Central memory CD4-positive, alpha-beta T cell (primary cell): ENCODE measurements around the gene ANKRD62.
"Not testable (repeated sequence)": the region's sequence is repeated elsewhere in the genome, so short reads cannot be mapped to it uniquely, and the experiment has no call there.

ENCODE experiments used
- DNase-seq: peaks from one replicate; pipeline ENCODE4 v3.0.0; 2022

Gene ANKRD62

DNA sequence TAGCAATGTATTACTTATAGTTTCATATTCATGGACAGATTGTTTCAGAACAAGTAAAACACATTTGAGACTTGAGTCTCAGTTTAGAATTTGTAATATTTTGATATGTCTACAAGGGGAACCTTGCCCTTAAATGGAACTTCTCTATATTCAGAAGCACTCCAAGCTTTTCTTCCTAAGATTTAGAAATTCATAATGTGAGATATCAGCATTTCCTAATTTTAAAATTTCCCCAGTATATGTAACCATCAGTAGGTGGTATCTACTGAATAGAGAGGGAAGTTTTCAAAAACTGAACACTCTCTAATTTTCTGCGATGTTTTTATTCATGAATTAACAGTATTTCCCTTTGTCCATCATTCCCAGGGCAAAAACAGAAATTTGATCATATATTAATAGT is 7.6 kb downstream of the ANKRD62 start:
- DNase-seq, result no peak

DNA sequence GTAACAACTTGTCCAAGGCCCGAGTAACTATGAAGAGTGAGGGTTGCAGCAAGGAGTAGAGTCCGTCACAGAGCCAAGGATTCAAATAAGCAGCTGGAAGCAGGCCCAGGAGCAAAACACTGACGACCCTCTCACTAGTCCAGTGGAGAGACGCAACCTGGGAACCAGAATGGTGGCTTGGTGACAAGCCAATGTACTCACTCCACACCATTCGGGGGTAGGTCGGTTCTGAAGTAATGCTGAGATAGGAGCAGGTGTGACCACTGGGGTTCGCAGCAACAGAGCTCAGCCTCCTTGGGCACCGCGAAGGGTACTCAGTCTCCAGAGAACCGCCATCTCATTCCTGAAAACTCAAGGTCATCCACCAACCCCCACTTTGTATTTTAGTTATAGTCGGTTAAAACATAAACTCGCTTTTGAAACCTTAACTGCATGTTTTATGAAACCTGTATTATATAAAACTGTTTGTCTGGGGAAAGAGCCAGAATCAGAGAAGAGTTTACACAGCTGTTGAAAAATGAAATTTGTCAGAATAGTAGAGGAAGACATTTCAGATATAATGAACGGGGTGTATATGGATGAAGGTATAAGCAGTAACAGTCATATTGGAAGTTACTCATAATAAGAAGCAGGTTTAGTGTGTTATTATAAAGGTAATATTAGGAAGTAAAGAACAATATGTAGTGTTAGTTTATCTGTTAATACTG is 8.6 kb downstream of the ANKRD62 start:
- no peak for DNase-seq

DNA sequence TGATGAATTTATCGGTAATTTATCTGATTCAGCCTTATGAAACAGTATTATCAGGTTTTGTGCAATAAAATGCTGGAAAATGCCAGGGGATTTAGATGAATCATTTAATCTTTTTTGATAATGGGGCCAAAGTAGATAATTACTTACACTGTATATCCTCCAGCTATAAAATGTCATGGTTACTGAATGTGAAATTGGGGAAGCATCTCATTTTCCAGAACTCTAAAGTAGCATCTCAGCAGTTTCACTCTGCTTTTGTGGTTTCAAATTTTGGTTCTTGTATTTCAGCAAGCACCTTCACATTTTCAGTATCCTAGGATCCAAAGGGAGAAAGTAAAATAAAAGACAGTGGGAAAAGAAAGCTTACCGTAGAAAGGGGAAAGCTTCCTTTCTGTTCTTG is 12.8 kb downstream of the ANKRD62 start:
- no peak for DNase-seq

- no peak for DNase-seq
These were observed 16.2 kb downstream of the ANKRD62 start for GRCh38 chr18:12109836-12110235.

DNA sequence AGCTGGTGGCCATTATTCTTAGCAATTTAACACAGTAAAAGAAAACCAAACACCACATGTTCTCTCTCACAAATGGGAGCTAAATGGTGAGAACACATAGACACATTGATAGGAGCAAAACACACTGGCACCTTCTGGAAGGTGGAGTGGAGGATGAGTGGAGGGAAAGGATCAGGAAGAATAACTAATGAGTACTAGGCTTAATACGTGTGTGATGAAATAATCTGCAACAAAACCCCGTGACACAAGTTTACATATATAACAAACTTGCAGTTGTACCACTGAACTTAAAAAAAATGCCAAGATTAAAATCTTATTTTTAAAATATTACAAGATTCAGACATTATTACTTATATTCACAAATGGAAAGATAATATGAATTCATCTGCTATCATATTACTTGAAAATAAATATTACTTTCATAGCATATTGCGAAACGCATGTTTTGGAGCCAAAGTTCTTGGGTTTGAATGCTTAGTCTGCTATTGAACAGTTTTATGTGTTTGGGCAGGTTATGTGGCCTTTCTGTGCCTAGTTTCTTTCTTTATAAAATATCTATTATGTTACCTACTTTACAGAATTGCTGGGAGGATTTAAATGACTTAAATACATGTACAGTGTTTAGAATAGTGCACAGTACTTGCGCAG is 20.5 kb downstream of the ANKRD62 start:
- DNase-seq, result no peak

- DNase-seq, result no peak
These were observed 25.7 kb downstream of the ANKRD62 start for GRCh38 chr18:12119358-12119757.

GRCh38 chr18:12121175-12122042 is 27.8 kb downstream of the ANKRD62 start:
- no peak for DNase-seq

DNA sequence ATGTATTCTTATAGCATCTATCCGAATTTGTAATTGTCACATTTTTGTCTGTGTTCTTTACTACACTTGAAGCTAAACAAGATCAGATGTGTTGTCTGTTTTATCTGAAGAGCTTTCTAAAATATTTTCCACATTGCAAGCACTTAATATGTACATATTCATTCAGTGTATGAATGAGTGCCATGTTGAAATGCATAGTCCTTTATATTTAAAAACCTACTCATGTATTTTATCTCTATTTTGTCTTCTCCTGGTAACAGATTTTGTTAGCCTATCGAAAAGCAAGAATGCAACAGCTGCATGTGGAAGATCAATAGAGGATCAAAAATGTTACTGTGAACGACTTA is 28.4 kb downstream of the ANKRD62 start:
- DNase-seq, result not testable (repeated sequence)

- not testable (repeated sequence) for DNase-seq
These were observed 34.0 kb downstream of the ANKRD62 start for GRCh38 chr18:12127647-12128046.

GRCh38 chr18:12138831-12139230 is 45.2 kb downstream of the ANKRD62 start:
- DNase-seq, result not testable (repeated sequence)

DNA sequence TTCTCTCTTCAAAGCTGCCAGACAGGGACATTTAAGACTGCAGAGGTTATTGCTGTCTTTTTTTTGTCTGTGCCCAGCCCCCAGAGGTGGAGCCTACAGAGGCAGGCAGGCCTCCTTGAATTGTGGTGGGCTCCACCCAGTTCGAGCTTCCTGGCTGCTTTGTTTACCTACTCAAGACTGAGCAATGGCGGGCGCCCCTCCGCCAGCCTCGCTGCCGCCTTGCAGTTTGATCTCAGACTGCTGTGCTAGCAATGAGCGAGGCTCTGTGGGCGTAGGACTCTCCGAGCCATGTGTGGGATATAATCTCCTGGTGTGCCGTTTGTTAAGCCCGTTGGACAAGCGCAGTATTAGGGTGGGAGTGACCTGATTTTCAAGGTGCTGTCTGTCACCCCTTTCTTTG is 47.2 kb downstream of the ANKRD62 start:
- not testable (repeated sequence) for DNase-seq

DNA sequence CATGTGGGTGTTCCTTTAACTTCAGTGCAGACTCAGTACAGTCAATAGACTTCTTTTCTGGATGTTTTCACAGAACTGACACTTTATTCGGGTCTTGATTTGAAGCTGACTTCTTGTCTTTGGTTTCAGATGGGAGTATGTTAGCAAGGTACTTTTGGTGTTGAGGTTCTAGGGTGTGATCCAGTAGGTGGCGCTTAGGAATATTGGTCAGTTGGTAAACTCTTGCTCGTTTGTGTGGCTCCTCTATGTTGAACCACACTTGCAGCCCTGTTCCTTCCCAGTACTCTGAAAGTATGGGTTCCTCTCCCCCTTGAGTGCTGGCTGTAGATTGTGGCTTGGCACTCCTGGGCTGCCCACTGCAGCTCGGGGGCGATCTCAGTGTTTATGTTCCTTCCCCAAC is 48.1 kb downstream of the ANKRD62 start:
- not testable (repeated sequence) for DNase-seq

DNA sequence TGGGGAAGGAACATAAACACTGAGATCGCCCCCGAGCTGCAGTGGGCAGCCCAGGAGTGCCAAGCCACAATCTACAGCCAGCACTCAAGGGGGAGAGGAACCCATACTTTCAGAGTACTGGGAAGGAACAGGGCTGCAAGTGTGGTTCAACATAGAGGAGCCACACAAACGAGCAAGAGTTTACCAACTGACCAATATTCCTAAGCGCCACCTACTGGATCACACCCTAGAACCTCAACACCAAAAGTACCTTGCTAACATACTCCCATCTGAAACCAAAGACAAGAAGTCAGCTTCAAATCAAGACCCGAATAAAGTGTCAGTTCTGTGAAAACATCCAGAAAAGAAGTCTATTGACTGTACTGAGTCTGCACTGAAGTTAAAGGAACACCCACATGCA is 55.8 kb downstream of the ANKRD62 start:
- DNase-seq, result not testable (repeated sequence)

GRCh38 chr18:12154361-12154760 is 60.7 kb downstream of the ANKRD62 start:
- DNase-seq, result no peak

GRCh38 chr18:12155996-12156395 is 62.4 kb downstream of the ANKRD62 start:
- no peak for DNase-seq

- DNase-seq, result no peak
These were observed 65.8 kb downstream of the ANKRD62 start for GRCh38 chr18:12159446-12159845.

DNA sequence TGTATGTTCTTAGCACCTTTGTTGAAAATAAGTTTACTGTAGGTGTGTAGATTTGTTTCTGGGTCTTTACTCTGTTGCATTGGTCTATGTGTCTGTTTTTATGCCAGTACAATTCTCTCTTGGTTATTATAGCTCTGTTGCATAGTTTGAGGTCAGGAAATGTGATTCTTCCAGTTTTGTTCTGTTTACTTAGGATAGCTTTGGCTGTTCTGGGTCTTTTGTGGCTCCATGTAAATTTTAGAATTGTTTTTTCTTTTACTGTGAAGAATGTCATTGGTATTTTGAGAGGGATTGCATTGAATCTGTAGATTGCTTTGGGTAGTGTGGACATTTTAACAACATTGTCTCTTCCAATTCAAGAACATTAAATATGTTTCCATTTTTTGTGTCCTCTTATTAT is 69.1 kb downstream of the ANKRD62 start:
- DNase-seq, result no peak

- no peak for DNase-seq
These were observed 71.6 kb downstream of the ANKRD62 start for GRCh38 chr18:12165038-12165768.
